ENCODE measurements around the gene ALG8. TPM values are rescaled to one million over a fixed set of nuclear protein-coding genes. Genes with fewer than 3 reads are reported as not detected.

The ALG8 gene
- total RNA-seq, 2 donors from 2014 or later, result 38.3 to 70.2 TPM

DNA sequence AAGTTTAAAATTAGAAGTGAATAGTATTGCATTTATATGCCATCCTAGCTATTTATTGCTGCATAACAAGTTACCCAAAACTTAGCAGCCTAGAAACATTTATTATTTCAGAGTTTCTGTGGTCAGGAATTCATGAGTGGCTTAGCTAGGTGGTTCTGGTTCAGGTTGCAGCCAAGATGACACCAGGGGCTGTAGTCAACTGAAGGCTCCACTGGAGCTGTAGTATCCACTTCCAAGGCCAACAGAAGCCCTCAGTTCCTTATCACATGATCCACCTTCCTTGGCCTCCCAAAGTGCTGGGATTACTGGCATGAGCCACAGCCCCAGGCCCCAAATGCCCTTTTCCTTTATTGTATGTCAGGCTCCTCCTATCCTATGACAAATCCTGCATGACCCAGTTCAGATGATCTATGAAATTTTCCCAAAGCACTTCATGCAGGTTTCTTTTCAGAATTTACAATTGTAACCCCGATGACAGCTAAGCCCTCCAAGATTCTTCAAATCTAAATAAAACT, 6.1 kb upstream of the ALG8 start:
- Mint-ChIP-seq H3K9me3 (no peaks in the 10 kb centered on the region), H3K36me3 (ENCODE audit: low read depth) (peaks cover 23% of the 10 kb centered on the region), H3K27ac (no peak overlapping the region), H3K4me3 (no peak overlapping the region), H3K4me1 (peaks cover 3% of the 10 kb centered on the region), H3K27me3 (no peaks in the 10 kb centered on the region)
- no peak for ATAC-seq (replicated peaks)

DNA sequence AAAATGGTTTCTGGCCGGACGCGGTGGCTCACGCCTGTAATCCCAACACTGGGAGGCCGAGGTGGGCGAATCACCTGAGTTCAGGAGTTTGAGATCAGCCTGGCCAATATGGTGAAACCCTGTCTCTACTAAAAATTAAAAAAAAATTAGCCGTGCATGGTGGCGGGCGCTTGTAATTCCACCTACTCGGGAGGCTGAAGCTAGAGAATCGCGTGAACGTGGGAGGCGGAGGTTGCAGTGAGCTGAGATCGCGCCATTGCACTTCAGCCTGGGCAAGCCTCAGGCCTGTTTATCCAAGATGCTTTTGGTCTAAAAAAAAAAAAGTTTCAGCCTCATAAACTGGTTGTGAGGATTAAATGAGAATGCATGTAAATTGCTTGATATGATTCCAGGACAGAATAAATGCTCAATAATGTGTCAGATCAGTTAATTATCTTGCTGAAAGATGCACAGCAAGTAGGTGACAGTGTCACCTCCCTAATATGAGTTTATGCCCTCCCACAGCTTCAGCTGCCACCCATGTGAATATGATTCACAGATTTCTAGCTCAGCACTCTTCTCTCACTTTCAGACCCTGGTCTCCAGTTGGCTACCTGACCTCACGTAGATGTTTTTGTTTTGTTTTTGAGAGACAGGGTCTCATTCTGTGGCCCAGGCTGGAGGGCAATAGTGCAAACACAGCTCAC, 1.1 kb upstream of the ALG8 start:
- H3K4me1 Mint-ChIP-seq, result peaks cover 21% of the 10 kb centered on the region
- no peaks in the 10 kb centered on the region for H3K27me3 Mint-ChIP-seq
- H3K9me3 Mint-ChIP-seq, result no peaks in the 10 kb centered on the region
- peaks cover 59% of the 10 kb centered on the region for H3K36me3 Mint-ChIP-seq (ENCODE audit: low read depth)
- H3K4me3 Mint-ChIP-seq, result peak overlapping the region; percentile 91
- ATAC-seq (replicated peaks), result peak; percentile 61
- peak overlapping the region; percentile 71 for H3K27ac Mint-ChIP-seq

DNA sequence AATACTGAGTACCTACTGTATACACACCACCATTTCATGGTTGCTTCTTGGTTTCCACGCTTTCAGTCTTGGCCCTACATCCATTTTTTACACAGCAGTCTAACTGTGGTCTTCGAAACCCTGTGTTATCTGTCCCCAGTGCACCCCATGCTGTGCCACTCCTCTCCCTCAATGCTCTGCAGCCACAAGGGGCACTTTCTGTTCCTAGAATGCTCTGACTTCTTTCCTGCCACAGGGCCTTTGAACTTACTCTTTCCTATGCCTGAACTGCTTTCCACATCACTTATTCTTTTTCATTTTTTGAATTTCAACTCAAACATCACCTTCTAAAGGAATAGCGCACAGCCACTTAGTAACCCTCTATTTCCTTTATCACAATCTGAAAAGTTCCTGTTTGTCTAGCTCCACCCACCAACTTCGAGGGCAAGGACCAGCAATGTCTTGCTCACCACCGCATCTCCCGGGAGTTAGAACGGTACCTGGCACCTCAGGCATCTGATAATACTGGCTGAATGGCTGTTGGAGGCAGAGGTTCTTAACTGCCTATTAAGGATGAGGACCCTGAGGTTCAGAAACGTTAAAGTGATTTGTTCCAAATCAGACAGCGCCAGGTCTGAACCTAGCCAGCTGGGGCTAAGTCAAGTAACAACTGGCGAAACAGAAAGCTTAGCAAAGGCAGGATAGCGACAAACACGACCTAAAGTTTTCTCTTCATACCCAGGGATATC, 568 bp downstream of the ALG8 start:
- Mint-ChIP-seq H3K9me3 (no peaks in the 10 kb centered on the region), H3K27ac (peak overlapping the region; percentile 89), H3K4me3 (peak overlapping the region; percentile 91), H3K36me3 (ENCODE audit: low read depth) (peaks cover 70% of the 10 kb centered on the region), H3K27me3 (no peaks in the 10 kb centered on the region), H3K4me1 (peaks cover 21% of the 10 kb centered on the region)
- peak; percentile 52 for ATAC-seq (replicated peaks)

DNA sequence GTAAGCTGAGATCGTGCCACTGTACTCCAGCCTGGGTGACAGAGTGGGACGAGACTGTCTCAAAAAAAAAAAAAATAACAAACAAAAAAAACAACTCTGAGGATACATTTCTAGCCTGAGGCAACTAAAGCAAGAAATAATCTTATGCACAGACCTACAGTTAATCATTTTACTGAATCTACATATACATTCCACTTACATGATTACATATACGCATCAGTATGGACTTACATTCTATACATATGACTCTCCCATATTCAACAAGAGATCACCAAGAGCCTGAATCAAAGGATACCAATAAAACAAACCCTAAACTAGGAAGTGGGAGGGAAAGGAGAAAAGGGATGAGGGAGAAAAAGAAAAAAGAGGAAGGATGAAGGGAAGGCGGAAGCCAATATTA, 1.1 kb downstream of the ALG8 start:
- H3K4me3 Mint-ChIP-seq, result peak overlapping the region; percentile 91
- H3K27ac Mint-ChIP-seq, result peak overlapping the region; percentile 89
- ATAC-seq (replicated peaks), result no peak
- H3K27me3 Mint-ChIP-seq, result no peaks in the 10 kb centered on the region
- peaks cover 74% of the 10 kb centered on the region for H3K36me3 Mint-ChIP-seq (ENCODE audit: low read depth)
- peaks cover 21% of the 10 kb centered on the region for H3K4me1 Mint-ChIP-seq
- no peaks in the 10 kb centered on the region for H3K9me3 Mint-ChIP-seq

DNA sequence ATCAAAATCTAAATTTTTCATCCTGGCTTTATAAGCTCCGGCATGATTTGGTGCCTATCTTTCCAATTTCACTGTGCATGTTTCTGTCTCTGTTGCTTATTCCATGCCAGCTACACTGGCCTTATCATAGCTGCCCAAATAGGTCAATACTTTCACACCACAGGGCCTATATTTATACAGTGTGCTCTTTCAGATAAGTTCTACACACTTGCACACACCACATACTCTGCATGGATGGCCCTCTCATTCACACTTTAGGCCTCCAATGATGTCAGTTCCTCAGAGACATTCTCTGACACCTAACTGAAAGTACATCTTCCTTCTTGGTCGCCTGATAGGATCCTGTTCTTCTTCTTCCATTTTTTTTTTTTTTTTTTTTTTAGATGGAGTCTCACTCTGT, 7.0 kb downstream of the ALG8 start:
- no peak overlapping the region for H3K27ac Mint-ChIP-seq
- ATAC-seq (replicated peaks), result no peak
- H3K4me1 Mint-ChIP-seq, result peaks cover 4% of the 10 kb centered on the region
- no peaks in the 10 kb centered on the region for H3K27me3 Mint-ChIP-seq
- no peak overlapping the region for H3K4me3 Mint-ChIP-seq
- H3K9me3 Mint-ChIP-seq, result no peaks in the 10 kb centered on the region
- H3K36me3 Mint-ChIP-seq (ENCODE audit: low read depth), result peaks cover 45% of the 10 kb centered on the region

DNA sequence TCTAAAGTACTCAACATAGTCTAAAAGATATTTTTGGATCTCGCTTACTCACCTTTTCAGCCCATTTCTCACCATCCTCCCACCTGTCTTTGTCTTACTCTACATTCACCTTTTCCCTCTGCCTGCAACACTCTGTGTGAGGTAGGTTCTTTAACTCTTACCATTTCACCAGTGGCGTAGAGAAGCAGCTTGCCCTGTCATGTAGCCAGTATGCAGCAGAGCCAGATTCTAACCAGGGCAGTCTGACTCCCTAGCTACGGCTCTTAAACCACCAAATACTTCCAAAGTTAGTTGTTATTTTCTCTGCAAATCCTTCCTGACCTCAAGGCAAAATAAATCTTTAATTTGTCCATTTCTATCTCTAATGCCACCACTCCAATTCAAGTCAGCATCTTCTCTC, 7.5 kb downstream of the ALG8 start:
- Mint-ChIP-seq H3K4me1 (no peaks in the 10 kb centered on the region), H3K27ac (peak overlapping the region; percentile 5), H3K9me3 (no peaks in the 10 kb centered on the region), H3K36me3 (ENCODE audit: low read depth) (peaks cover 40% of the 10 kb centered on the region), H3K4me3 (no peak overlapping the region), H3K27me3 (no peaks in the 10 kb centered on the region)
- ATAC-seq (replicated peaks), result no peak

DNA sequence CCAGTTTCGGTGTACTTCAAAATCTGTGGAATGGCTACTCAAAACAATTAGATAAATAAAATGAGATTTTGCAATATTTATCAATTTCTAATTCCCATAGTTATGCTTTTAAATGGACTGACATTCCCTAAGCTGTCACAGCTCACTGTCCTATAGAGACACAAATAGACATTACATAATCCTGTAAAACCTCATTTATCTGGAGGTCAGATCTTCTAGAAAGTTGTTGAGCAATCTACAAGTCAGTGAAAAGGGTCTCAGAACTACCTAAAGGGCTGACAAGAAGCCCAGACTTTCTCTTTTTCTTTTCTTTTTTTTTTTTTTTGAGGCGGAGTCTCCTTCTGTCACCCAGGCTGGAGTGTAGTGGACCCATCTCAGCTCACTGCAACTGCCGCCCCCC, 12.0 kb downstream of the ALG8 start:
- H3K9me3 Mint-ChIP-seq, result no peaks in the 10 kb centered on the region
- no peak overlapping the region for H3K4me3 Mint-ChIP-seq
- no peak overlapping the region for H3K27ac Mint-ChIP-seq
- no peak for ATAC-seq (replicated peaks)
- peaks cover 23% of the 10 kb centered on the region for H3K36me3 Mint-ChIP-seq (ENCODE audit: low read depth)
- no peaks in the 10 kb centered on the region for H3K4me1 Mint-ChIP-seq
- H3K27me3 Mint-ChIP-seq, result no peaks in the 10 kb centered on the region

DNA sequence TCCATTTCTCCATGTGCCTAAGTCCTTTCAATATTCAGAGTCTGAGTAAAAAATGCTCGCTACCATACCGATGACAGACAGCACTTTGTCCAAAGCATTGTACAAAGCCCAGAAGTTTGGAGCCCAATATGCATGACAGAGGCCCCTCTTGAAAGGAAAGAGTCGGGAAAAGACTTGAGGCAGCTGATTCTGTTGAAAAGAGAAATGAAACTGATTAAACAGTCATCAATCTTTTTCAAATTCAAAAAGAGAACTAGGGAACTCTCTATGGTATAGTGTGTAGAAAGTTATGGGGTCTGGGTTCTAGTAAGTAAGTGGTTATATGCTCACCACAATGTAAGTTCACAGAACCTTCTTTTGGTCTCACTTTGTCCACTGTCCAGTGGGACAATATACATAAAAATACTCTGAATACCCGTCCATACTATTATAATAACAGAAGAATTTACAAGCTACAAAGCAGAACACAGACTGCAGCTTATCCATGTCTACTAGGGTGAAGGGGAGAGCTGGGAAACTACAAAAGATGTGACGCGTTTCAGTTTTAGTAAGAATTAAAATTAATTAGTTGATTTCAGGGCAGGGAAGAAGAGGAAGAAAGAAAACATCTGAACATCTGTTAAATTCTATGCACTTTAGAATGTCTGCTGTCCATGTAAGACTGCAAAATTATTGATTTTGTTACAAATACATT, 26.7 kb downstream of the ALG8 start:
- H3K9me3 Mint-ChIP-seq, result no peaks in the 10 kb centered on the region
- H3K4me1 Mint-ChIP-seq, result no peaks in the 10 kb centered on the region
- no peak for ATAC-seq (replicated peaks)
- no peak overlapping the region for H3K27ac Mint-ChIP-seq
- no peaks in the 10 kb centered on the region for H3K27me3 Mint-ChIP-seq
- H3K36me3 Mint-ChIP-seq (ENCODE audit: low read depth), result peaks cover 61% of the 10 kb centered on the region
- H3K4me3 Mint-ChIP-seq, result no peak overlapping the region

DNA sequence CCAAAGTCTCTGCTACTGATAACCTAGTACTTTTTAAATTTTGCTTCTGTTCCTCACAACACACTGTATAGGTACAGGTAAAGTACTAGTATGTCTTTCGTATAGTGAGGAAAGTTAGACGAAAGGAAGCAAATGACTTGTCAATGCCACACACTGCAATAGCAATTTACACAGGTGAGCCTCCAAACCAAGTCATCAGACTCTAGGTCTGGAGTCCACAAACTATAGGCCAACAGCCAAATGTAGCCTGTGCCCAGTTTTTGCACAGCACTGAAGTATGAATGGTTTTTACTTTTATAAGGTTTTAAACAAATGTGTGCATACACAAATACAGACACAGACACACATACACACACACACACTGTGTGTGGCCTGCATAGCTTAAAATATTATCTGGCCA, 28.1 kb downstream of the ALG8 start:
- no peak for ATAC-seq (replicated peaks)
- H3K27ac Mint-ChIP-seq, result no peak overlapping the region
- H3K36me3 Mint-ChIP-seq (ENCODE audit: low read depth), result peaks cover 54% of the 10 kb centered on the region
- H3K4me3 Mint-ChIP-seq, result no peak overlapping the region
- no peaks in the 10 kb centered on the region for H3K4me1 Mint-ChIP-seq
- H3K9me3 Mint-ChIP-seq, result no peaks in the 10 kb centered on the region
- H3K27me3 Mint-ChIP-seq, result no peaks in the 10 kb centered on the region

DNA sequence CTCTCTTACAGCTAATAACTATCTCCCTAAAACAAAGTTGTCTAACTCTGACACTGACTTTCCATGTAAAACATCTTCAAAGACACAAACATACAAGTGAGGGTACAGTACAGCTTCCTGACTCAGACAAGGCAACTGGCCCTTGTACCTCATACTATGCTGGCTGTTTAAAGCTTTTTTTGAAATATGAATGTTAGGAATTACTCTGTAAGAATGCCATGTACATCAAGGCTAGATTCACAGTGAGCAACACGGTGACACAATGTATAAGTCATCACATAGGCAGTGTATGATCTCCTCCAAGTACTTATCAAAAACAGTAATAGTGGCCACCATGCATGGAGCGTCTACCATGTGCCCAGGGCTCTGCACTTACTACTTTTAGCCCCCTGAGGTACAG, 28.6 kb downstream of the ALG8 start:
- no peak overlapping the region for H3K27ac Mint-ChIP-seq
- H3K4me3 Mint-ChIP-seq, result no peak overlapping the region
- ATAC-seq (replicated peaks), result no peak
- no peaks in the 10 kb centered on the region for H3K27me3 Mint-ChIP-seq
- no peaks in the 10 kb centered on the region for H3K9me3 Mint-ChIP-seq
- H3K4me1 Mint-ChIP-seq, result no peaks in the 10 kb centered on the region
- peaks cover 55% of the 10 kb centered on the region for H3K36me3 Mint-ChIP-seq (ENCODE audit: low read depth)

DNA sequence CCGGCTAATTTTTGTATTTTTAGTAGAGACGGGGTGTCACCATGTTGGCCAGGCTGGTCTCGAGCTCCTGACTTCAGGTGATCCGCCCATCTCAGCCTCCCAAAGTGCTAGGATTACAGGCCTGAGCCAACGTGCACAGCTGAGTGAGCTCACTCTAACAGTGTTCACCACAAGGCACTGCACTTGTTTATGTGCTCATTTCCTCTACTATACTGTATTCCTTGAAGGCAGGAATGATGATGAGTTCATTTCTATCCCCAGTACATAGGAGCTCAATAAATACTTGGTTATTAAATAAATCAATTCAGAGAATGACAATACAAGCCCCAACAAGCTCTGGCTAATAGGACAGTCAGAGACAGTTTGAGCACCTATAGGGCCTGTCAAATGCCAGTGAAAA, 29.1 kb downstream of the ALG8 start:
- Mint-ChIP-seq H3K9me3 (no peaks in the 10 kb centered on the region), H3K4me3 (no peak overlapping the region), H3K36me3 (ENCODE audit: low read depth) (peaks cover 55% of the 10 kb centered on the region), H3K27ac (no peak overlapping the region), H3K4me1 (no peaks in the 10 kb centered on the region), H3K27me3 (no peaks in the 10 kb centered on the region)
- no peak for ATAC-seq (replicated peaks)

DNA sequence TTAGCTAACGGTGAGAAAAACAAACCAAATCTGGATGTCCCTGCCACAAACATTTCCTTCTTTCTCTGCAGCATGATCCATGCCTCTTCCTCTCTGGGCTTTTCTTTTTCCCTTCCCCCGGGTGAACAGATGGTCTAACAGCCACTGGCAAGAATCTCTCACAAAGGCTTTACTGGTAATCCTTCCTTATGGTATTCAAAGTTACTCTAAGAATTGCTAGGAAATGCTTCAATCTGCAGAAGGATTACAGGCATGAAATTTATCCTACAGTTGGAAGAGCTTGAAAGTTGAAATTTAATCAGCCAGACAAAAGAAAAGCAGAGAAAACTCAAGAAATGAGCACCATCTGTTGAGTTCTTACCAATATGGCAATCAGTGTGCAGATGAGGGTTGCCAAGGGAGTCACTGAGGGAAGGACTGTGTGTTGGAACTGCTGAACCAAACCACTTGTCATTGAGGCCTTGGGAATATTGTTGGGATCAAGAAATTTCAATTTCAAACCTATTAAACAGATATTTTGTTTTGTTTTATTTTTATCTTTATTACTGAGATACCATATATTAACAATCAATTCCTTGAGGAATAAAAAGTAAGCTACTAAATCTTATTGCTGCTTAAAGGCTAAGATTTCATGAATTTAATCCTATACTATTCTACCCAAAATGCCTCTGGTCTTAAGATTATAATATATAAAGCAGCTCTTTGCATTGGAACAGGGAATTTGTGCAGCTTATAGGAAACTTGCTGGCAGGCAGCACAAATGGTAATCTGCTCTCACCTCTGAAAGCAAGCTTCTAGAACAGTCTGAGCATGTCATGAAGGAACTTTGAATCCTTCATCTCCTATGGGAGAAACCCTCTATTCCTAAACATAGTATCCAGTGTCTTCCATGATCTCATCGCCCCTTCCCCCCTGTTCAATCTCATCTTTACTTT, 30.1 kb downstream of the ALG8 start:
- no peak for ATAC-seq (replicated peaks)
- H3K4me1 Mint-ChIP-seq, result no peaks in the 10 kb centered on the region
- no peaks in the 10 kb centered on the region for H3K9me3 Mint-ChIP-seq
- H3K27me3 Mint-ChIP-seq, result no peaks in the 10 kb centered on the region
- H3K4me3 Mint-ChIP-seq, result no peak overlapping the region
- H3K36me3 Mint-ChIP-seq (ENCODE audit: low read depth), result peaks cover 63% of the 10 kb centered on the region
- no peak overlapping the region for H3K27ac Mint-ChIP-seq

DNA sequence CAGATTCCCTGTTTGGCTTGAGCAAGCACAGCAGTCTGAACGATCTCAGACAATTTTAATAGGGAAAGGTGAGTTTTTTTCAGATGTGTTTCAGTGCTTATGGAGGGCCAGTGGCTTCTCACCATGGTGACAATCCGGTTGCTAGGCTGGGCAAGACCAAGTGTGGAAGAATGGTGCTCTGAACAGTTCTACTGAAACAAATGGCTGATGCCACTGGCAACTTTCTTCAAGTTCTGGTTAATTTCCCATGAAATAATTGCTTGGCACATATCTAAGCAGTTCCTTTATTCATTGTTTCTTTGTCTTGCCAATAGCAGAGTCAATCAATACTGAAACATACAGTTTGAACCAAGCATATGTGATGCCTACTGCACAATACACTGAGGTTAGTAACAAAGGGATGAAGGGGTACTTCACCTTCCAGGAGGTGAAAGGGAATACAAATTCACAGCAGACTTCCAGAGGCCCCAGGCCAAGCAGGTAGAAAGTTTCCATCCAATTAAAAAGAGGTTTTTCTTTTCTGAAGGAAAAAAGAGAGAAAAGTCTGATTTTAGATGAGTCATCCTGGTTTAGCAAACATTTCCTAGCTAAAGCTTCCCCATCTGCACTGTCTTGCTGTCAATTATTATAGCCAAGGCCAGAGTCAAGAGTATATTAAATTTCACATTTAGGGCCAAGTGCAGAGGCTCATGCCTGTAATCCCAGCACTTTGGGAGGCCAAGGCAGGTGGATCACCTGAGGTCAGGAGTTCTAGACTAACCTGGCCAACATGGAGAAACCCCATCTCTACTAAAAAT, 38.6 kb downstream of the ALG8 start:
- H3K27ac Mint-ChIP-seq, result no peak overlapping the region
- ATAC-seq (replicated peaks), result no peak

More for the DNA sequence above, 38.6 kb downstream of the ALG8 start:
- no peaks in the 10 kb centered on the region for H3K9me3 Mint-ChIP-seq
- H3K27me3 Mint-ChIP-seq, result no peaks in the 10 kb centered on the region
- H3K4me3 Mint-ChIP-seq, result no peak overlapping the region
- peaks cover 77% of the 10 kb centered on the region for H3K36me3 Mint-ChIP-seq (ENCODE audit: low read depth)
- H3K4me1 Mint-ChIP-seq, result no peaks in the 10 kb centered on the region
